GM12874 (cell line): ENCODE data around the gene RNPEPL1.

Source experiments
- TF ChIP-seq, protein P1 (sequence below): IDR thresholded peaks from 2 replicates; pipeline ENCODE4 v1.5.1; 2011; ENCODE audit warnings: low read depth, mild to moderate bottlenecking, control low read depth, low read length, moderate library complexity; ENCODE audit not compliant: insufficient read depth

Gene RNPEPL1

GRCh38 chr2:240529344-240529999 lies 38.8 kb upstream of the RNPEPL1 start:
- TF ChIP-seq, protein P1, sequence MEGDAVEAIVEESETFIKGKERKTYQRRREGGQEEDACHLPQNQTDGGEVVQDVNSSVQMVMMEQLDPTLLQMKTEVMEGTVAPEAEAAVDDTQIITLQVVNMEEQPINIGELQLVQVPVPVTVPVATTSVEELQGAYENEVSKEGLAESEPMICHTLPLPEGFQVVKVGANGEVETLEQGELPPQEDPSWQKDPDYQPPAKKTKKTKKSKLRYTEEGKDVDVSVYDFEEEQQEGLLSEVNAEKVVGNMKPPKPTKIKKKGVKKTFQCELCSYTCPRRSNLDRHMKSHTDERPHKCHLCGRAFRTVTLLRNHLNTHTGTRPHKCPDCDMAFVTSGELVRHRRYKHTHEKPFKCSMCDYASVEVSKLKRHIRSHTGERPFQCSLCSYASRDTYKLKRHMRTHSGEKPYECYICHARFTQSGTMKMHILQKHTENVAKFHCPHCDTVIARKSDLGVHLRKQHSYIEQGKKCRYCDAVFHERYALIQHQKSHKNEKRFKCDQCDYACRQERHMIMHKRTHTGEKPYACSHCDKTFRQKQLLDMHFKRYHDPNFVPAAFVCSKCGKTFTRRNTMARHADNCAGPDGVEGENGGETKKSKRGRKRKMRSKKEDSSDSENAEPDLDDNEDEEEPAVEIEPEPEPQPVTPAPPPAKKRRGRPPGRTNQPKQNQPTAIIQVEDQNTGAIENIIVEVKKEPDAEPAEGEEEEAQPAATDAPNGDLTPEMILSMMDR: no peak

DNA sequence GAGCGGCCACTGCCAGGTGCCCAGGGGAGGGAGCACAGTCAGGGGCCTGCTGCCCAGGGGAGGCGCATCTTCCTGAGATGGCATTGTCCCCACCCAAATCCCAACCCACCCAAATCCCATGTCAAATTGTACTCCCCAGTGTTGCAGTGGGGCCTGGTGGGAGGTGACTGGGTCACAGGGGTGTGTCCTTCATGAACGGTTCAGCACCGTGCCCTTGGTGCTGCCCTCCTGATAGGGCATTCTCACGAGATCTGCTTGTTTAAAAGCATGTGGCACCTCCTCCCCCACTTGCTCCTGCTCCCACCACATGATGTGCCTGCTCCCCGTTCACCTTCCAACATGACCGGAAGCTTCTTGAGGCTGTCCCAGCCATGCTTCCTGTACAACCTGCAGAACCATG lies 38.1 kb upstream of the RNPEPL1 start:
- TF ChIP-seq, protein P1: no peak

- TF ChIP-seq, protein P1: no peak
Observed at GRCh38 chr2:240531038-240531437, 37.2 kb upstream of the RNPEPL1 start.

DNA sequence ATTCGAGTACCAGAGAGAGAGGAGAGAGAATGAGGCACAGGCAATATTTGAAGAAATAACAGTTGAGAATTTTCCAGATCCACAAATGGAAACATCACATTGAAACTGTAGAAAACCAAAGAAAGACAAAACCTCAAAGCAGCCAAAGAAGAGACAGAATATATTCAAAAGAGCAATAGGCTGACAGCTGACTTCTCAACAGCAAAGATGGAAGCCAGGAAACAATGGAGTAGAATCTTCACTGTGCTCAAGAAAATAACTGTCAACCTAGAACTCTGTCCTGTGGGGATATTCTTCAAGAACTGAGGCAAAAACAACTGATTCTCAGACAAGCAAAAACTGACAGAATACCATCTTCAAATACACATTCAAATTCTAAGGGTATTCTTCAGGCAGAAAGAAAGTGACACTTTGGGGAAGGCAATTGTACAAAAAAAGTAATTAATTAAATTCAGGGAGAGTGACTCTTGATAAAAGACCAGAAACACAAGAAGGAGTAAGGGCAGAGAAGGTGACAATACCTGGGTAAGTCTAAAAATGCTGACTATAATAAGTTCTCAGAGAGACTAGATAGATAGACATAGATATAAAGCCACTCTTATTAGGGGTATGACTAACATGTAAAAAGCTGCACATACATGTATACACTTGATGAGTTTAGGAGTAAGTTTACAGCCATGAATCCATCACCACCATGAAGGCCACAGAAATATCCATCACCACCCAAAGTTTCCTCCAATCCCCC lies 36.1 kb upstream of the RNPEPL1 start:
- TF ChIP-seq, protein P1: no peak

DNA sequence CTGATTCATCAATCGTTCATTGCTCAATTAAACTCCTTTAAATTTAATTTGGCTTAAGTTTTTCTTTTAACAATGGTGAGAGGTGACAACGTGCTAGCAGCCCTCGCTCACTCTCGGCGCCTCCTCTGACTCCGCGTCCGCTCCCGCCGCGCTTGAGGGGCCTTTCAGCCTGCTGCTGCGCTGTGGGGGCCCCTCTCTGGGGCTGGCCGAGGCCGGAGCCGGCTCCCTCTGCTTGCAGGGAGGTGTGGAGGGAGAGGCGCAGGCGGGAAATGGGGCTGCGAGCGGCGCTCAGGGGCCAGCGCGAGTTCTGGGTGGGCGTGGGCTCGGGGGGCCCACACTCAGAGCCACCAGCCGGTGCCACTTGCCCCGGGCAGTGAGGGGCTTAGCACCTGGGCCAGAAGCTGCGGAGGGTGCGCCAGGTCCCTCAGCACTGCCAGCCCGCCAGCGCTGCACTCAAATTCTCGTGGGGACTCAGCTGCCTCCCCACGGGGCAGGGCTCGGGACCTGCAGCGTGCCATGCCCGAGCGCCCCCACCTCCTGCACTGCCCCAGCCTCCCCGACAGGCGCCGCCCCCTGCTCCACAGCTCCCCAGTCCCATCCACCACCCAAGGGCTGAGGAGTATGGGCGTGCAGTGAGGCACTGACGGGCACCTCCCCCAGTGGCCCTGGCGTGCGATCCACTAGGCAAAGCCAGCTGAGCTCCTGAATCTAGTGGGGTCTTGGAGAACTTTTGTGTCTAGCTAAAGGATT lies 30.1 kb upstream of the RNPEPL1 start:
- TF ChIP-seq, protein P1: no peak

DNA sequence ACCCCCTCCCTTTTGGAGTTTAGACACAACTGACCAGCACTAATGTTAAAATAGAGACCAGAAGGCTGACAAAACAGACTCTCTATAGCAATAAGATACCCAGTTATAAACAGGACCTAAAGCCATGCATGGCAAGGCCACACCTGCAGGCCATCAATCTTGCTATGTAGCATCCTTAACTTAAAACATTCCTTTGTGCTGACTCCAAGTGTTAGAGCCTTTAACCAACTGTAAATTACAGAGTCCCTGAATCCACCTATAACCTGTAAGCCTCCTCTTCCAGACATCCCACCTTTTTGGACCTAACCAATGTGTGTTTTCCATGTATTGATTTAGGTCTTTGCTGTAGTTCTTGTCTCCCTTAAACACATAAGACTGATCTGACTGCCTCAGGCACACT lies 28.4 kb upstream of the RNPEPL1 start:
- TF ChIP-seq, protein P1: no peak

GRCh38 chr2:240551288-240551687 lies 17.0 kb upstream of the RNPEPL1 start:
- TF ChIP-seq, protein P1: no peak
